OCI-M2 (cell line): Measurements from ENCODE around the gene LRCH4.

Source experiments
- DNase-seq: peaks from one replicate; lab custom pipeline; 2025; ENCODE audit not compliant: unreplicated experiment; lab: John Stamatoyannopoulos, UW

The LRCH4 gene

GRCh38 chr7:100585511-100586265 lies at the start of gene LRCH4:
Gene LRCH4, minus strand, starts transcription at chr7:100586129. Its CDS starts 29 bp downstream, at chr7:100586100.
- no peak for DNase-seq

- DNase-seq: no peak
These were observed 47.2 kb upstream of the LRCH4 start for GRCh38 chr7:100632951-100633717.

- no peak for DNase-seq
These were observed 44.1 kb upstream of the LRCH4 start for GRCh38 chr7:100630066-100630465.

- no peak for DNase-seq
These were observed 43.3 kb upstream of the LRCH4 start for GRCh38 chr7:100629117-100629716.

- no peak for DNase-seq
These were observed 41.3 kb upstream of the LRCH4 start for GRCh38 chr7:100627238-100627549.

GRCh38 chr7:100626530-100627237 lies 40.8 kb upstream of the LRCH4 start:
- DNase-seq: no peak

- no peak for DNase-seq
These were observed 40.1 kb upstream of the LRCH4 start for GRCh38 chr7:100626055-100626454.

GRCh38 chr7:100623951-100624824 lies 38.3 kb upstream of the LRCH4 start:
- no peak for DNase-seq

GRCh38 chr7:100621554-100621953 lies 35.6 kb upstream of the LRCH4 start:
- DNase-seq: no peak

GRCh38 chr7:100620804-100621203 lies 34.9 kb upstream of the LRCH4 start:
- no peak for DNase-seq

GRCh38 chr7:100620239-100620638 lies 34.3 kb upstream of the LRCH4 start:
- no peak for DNase-seq

GRCh38 chr7:100614308-100614861 lies 28.5 kb upstream of the LRCH4 start:
- DNase-seq: no peak

- no peak for DNase-seq
These were observed 27.7 kb upstream of the LRCH4 start for GRCh38 chr7:100613412-100614175.

GRCh38 chr7:100612730-100613390 lies 26.9 kb upstream of the LRCH4 start:
- DNase-seq: no peak

GRCh38 chr7:100611983-100612729 lies 26.2 kb upstream of the LRCH4 start, which contains the start of gene MOSPD3:
Gene MOSPD3, plus strand, starts transcription at chr7:100612540. Its CDS starts 252 bp downstream, at chr7:100612792.
- DNase-seq: peak; percentile 91

- DNase-seq: no peak
These were observed 24.0 kb upstream of the LRCH4 start for GRCh38 chr7:100609958-100610357.

GRCh38 chr7:100607111-100607510 lies 21.2 kb upstream of the LRCH4 start:
- DNase-seq: no peak

GRCh38 chr7:100606313-100606712 lies 20.4 kb upstream of the LRCH4 start:
- no peak for DNase-seq
